K562 (cell line): ENCODE results near the gene LSM14B. TPM values are rescaled to one million over a fixed set of nuclear protein-coding genes. Genes with fewer than 3 reads are reported as not detected.

Experiments
- CC2D1A ChIP-seq: fragments of 450-650 bp; IDR thresholded peaks from 2 replicates; pipeline ENCODE4 v1.6.1; 2017; ENCODE audit warnings: mild to moderate bottlenecking
- DNMT1 ChIP-seq: fragments of 450-650 bp; IDR thresholded peaks from 2 replicates; pipeline ENCODE4 v1.6.1; 2016; ENCODE audit warnings: antibody characterized with exemption, mild to moderate bottlenecking
- JUNB ChIP-seq: fragments of 450-650 bp; formaldehyde crosslinking; conservative IDR thresholded peaks from 2 replicates; pipeline ENCODE4 v1.4.0; 2020; ENCODE audit warnings: mild to moderate bottlenecking
- MCM3 ChIP-seq: fragments of 450-650 bp; IDR thresholded peaks from 2 replicates; pipeline ENCODE4 v1.6.1; 2016
- MEIS2 ChIP-seq: fragments of 450-650 bp; IDR thresholded peaks from 2 replicates; pipeline ENCODE4 v1.6.1; 2014; ENCODE audit warnings: mild to moderate bottlenecking; ENCODE audit not compliant: partially characterized antibody
- MTA1 ChIP-seq: fragments of 450-650 bp; IDR thresholded peaks from 2 replicates; pipeline ENCODE4 v1.6.1; 2017; ENCODE audit warnings: borderline replicate concordance
- NR2C2 ChIP-seq, 2 experiments: fragments of 200-800 bp in 1 of 2; sonication (Bioruptor generic) in 1 of 2; sonication (generic) in 1 of 2; formaldehyde crosslinking in 1 of 2; IDR thresholded peaks; 2 replicates each; pipeline versions ENCODE4 v1.6.1 to v1.8.0; 2016 to 2022; ENCODE audit warnings: mild to moderate bottlenecking in 1 of 2, missing compliant biosample characterization in 1 of 2, missing genetic modification characterization in 1 of 2, missing genetic modification reagents in 1 of 2
- NR3C1 ChIP-seq: sonication (generic); formaldehyde crosslinking; IDR thresholded peaks from 2 replicates; pipeline ENCODE4 v1.8.1; 2022; ENCODE audit warnings: missing genetic modification reagents
- RBM25 ChIP-seq: fragments of 200-400 bp; formaldehyde crosslinking; IDR thresholded peaks from 2 replicates; pipeline ENCODE4 v1.6.1; 2018; ENCODE audit warnings: low read length, low read depth, moderate library complexity; ENCODE audit not compliant: severe bottlenecking
- RCOR1 ChIP-seq, 2 experiments: IDR thresholded peaks; 2 replicates each; pipeline ENCODE4 v1.6.1; 2012; ENCODE audit warnings: low read depth in 2 of 2, low read length in 2 of 2, borderline replicate concordance in 1 of 2, improper control_type of control experiment in 1 of 2
- RFX1 ChIP-seq: fragments of 450-650 bp; IDR thresholded peaks from 2 replicates; pipeline ENCODE4 v1.6.1; 2016; ENCODE audit warnings: mild to moderate bottlenecking, moderate library complexity
- RFX5 ChIP-seq: IDR thresholded peaks from 2 replicates; pipeline ENCODE4 v1.6.1; 2011; ENCODE audit warnings: low read depth, mild to moderate bottlenecking, improper control_type of control experiment, low read length
- RNF2 ChIP-seq: sonication (generic); IDR thresholded peaks from 2 replicates; pipeline ENCODE4 v1.6.1; 2016
- SLC30A9 ChIP-seq: fragments of 250-450 bp; sonication (Bioruptor Pico); IDR thresholded peaks from 2 replicates; pipeline ENCODE4 v1.8.0; 2022; ENCODE audit warnings: mild to moderate bottlenecking, moderate library complexity
- SMAD1 ChIP-seq: fragments of 150-350 bp; IDR thresholded peaks from 2 replicates; pipeline ENCODE4 v1.6.1; 2014; ENCODE audit warnings: low read length, low read depth; ENCODE audit not compliant: partially characterized antibody
- SRSF1 ChIP-seq: fragments of 200-400 bp; formaldehyde crosslinking; IDR thresholded peaks from 2 replicates; pipeline ENCODE4 v1.6.1; 2017; ENCODE audit warnings: mild to moderate bottlenecking, low read depth, low read length, moderate library complexity
- SUPT5H ChIP-seq: fragments of 450-650 bp; IDR thresholded peaks from 2 replicates; pipeline ENCODE4 v1.6.1; 2016
- TAF9B ChIP-seq: fragments of 450-650 bp; IDR thresholded peaks from 2 replicates; pipeline ENCODE4 v1.6.1; 2018; ENCODE audit warnings: mild to moderate bottlenecking; ENCODE audit not compliant: partially characterized antibody
- ZNF197 ChIP-seq: fragments of 200-800 bp; sonication (Bioruptor generic); IDR thresholded peaks from 2 replicates; pipeline ENCODE4 v1.6.1; 2016; ENCODE audit warnings: low read depth, missing genetic modification characterization, missing compliant biosample characterization
- ZNF224 ChIP-seq: sonication (generic); formaldehyde crosslinking; IDR thresholded peaks from 2 replicates; pipeline ENCODE4 v1.8.0; 2022; ENCODE audit warnings: mild to moderate bottlenecking, missing genetic modification reagents
- ZNF253 ChIP-seq: fragments of 250-450 bp; sonication (Bioruptor Pico); conservative IDR thresholded peaks from 2 replicates; pipeline ENCODE4 v1.6.1; 2021; ENCODE audit warnings: mild to moderate bottlenecking
- ZNF785 ChIP-seq: fragments of 250-450 bp; sonication (Bioruptor Pico); IDR thresholded peaks from 2 replicates; pipeline ENCODE4 v1.4.0; 2020; ENCODE audit warnings: mild to moderate bottlenecking
- ZZZ3 ChIP-seq: fragments of 450-650 bp; IDR thresholded peaks from 2 replicates; pipeline ENCODE4 v1.6.1; 2016; ENCODE audit warnings: antibody characterized with exemption, mild to moderate bottlenecking, moderate library complexity
- polyA plus RNA-seq, 8 experiments: library from polyadenylated mRNA; depleted of rRNA in 4 of 8; stranded (reverse) in 5 of 8; unstranded in 3 of 8; fragments of >200 nt; fragmentation: Nextera tagmentation in 2 of 8; fragmentation: Illumina TruSeq in 1 of 8; extraction: Ambion mirVana in 2 of 8; extraction: Trizol in 1 of 8; gene quantifications; 2 replicates each; pipeline versions ENCODE4 v1.2.1 to v1.2.3, GENCODE V29; 2011 to 2014; ENCODE audit warnings: inconsistent platforms in 1 of 8, missing spikeins in 1 of 8
- total RNA-seq, 7 experiments: library from RNA; depleted of rRNA in 6 of 7; stranded (reverse); fragments of >200 nt in 6 of 7; fragmentation: Illumina TruSeq in 2 of 7; extraction: Trizol in 2 of 7; gene quantifications; 2 replicates each; pipeline versions ENCODE4 v1.2.1 to v1.2.3, GENCODE V29; 2011 to 2021; ENCODE audit warnings: low replicate concordance in 1 of 7
- TF ChIP-seq, protein P1 (sequence below): sonication (generic); formaldehyde crosslinking; IDR thresholded peaks from 2 replicates; pipeline ENCODE4 v1.8.0; 2022; ENCODE audit warnings: mild to moderate bottlenecking, missing genetic modification reagents, borderline replicate concordance
- TF ChIP-seq, protein P2 (sequence below): fragments of 250-450 bp; sonication (Bioruptor Pico); IDR thresholded peaks from 2 replicates; pipeline ENCODE4 v1.4.0; 2020; ENCODE audit warnings: mild to moderate bottlenecking
- TF ChIP-seq, protein P3 (sequence below): sonication (generic); formaldehyde crosslinking; IDR thresholded peaks from 2 replicates; pipeline ENCODE4 v1.8.1; 2022; ENCODE audit warnings: missing genetic modification reagents

Gene LSM14B
- total and polyA plus RNA-seq, 9 of the 15 experiments (the other 6 are each of a cell fraction or from before 2014, with no cell fraction given): 0.66 to 36.0 (median 20.2) TPM

DNA sequence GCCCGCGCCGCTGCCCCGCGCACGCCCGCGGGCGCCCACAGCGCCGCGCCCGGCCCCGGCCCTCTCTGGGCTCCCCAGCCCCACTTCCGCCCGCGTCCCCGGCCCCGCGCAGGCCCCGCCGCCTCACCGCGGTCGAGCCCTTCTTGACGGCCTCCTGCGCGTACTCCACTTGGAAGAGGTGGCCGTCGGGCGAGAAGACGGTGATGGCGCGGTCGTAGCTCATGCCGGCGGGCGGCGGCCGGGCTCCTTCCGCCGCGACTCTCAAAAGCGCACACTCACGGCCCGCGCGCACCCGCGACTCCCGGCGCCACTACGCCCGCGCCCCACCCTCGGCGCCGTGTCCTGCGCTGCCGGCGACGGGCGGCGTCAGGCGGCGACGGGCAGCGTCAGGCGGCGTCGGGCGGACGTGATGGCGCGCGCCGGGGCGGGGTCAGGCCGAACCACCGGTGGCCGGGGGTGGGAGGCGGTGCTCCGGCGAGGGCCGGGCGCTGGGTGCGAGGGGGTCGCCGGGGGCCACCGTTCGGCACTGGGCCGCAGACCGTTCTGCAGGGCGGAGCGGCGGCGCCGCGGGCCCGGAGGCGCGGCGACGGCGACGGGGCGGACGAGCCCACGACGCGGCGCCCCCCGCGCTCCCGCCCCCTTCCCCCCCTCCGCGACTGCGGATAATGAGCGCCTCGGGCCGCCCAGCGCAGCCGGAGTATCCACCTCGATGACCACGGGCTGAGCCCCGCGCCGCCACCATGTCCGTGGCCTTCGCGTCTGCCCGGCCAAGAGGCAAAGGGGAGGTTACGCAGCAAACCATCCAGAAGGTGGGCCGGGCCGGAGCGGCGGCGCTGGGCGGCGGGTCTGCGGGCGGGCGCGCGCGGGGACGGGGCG, 21.0 kb downstream of the LSM14B start, which contains the start of the genes PSMA7 and SS18L1 (continued):
- TF ChIP-seq RCOR1 (IDR thresholded peaks at IDR 0.05; ENCODE audit: borderline replicate concordance in 1 of 2, low read depth in 2 of 2, low read length in 2 of 2): no peak
- TF ChIP-seq RBM25: no peak
- TF ChIP-seq TAF9B: no peak
- TF ChIP-seq NR2C2 (CRISPR knock-in tag; IDR thresholded peaks at IDR 0.05): no peak
- peak; percentile 51; the same call in 1 of the 2 replicates for TF ChIP-seq NR2C2 (tag; IDR thresholded peaks at IDR 0.05)
- TF ChIP-seq, protein P1, sequence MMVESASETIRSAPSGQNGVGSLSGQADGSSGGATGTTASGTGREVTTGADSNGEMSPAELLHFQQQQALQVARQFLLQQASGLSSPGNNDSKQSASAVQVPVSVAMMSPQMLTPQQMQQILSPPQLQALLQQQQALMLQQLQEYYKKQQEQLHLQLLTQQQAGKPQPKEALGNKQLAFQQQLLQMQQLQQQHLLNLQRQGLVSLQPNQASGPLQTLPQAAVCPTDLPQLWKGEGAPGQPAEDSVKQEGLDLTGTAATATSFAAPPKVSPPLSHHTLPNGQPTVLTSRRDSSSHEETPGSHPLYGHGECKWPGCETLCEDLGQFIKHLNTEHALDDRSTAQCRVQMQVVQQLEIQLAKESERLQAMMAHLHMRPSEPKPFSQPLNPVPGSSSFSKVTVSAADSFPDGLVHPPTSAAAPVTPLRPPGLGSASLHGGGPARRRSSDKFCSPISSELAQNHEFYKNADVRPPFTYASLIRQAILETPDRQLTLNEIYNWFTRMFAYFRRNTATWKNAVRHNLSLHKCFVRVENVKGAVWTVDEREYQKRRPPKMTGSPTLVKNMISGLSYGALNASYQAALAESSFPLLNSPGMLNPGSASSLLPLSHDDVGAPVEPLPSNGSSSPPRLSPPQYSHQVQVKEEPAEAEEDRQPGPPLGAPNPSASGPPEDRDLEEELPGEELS: no peak
- TF ChIP-seq SLC30A9 (CRISPR knock-in tag): no peak
- no peak for TF ChIP-seq JUNB (CRISPR knock-in tag)
- no peak for TF ChIP-seq RFX1
- TF ChIP-seq ZNF253 (CRISPR knock-in tag): no peak
- TF ChIP-seq SMAD1: no peak
- no peak for TF ChIP-seq ZZZ3
- no peak for TF ChIP-seq MTA1
- peak; percentile 48; the same call in 1 of the 2 replicates for TF ChIP-seq NR3C1 (CRISPR knock-in tag)
- peak; percentile 70 for TF ChIP-seq SUPT5H
- TF ChIP-seq CC2D1A: no peak
- no peak for TF ChIP-seq DNMT1
- no peak for TF ChIP-seq SRSF1
- peak; percentile 25 for TF ChIP-seq MEIS2
- TF ChIP-seq RNF2: no peak
- TF ChIP-seq ZNF785 (CRISPR knock-in tag): no peak
- no peak for TF ChIP-seq ZNF197 (CRISPR knock-in tag)
- TF ChIP-seq MCM3: no peak
- no peak for TF ChIP-seq ZNF224 (CRISPR knock-in tag)
- TF ChIP-seq RFX5: no peak
- TF ChIP-seq, protein P2, sequence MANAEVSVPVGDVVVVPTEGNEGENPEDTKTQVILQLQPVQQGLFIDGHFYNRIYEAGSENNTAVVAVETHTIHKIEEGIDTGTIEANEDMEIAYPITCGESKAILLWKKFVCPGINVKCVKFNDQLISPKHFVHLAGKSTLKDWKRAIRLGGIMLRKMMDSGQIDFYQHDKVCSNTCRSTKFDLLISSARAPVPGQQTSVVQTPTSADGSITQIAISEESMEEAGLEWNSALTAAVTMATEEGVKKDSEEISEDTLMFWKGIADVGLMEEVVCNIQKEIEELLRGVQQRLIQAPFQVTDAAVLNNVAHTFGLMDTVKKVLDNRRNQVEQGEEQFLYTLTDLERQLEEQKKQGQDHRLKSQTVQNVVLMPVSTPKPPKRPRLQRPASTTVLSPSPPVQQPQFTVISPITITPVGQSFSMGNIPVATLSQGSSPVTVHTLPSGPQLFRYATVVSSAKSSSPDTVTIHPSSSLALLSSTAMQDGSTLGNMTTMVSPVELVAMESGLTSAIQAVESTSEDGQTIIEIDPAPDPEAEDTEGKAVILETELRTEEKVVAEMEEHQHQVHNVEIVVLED (CRISPR knock-in tag): peak; percentile 99
- TF ChIP-seq, protein P3, sequence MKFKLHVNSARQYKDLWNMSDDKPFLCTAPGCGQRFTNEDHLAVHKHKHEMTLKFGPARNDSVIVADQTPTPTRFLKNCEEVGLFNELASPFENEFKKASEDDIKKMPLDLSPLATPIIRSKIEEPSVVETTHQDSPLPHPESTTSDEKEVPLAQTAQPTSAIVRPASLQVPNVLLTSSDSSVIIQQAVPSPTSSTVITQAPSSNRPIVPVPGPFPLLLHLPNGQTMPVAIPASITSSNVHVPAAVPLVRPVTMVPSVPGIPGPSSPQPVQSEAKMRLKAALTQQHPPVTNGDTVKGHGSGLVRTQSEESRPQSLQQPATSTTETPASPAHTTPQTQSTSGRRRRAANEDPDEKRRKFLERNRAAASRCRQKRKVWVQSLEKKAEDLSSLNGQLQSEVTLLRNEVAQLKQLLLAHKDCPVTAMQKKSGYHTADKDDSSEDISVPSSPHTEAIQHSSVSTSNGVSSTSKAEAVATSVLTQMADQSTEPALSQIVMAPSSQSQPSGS (CRISPR knock-in tag): no peak
